Measurements from ENCODE around the gene ANKRD11.
"Not testable (repeated sequence)": the region's sequence is repeated elsewhere in the genome, so short reads cannot be mapped to it uniquely, and the experiment has no call there.

The ANKRD11 gene

GRCh38 chr16:89266521-89267134, 223.7 kb downstream of the ANKRD11 start:
- in situ Hi-C loops (cut with MboI; ENCODE audit: low pct_unique_long_range_greater_than_20kb, low sequenced_read_pairs, unreplicated experiment): no loop called here
- no peak for DNase-seq (ENCODE audit: low spot score)
- no peak for TF ChIP-seq CTCF (IDR thresholded peaks at IDR 0.05; ENCODE audit: extremely low read depth, insufficient read depth, missing control alignments)

DNA sequence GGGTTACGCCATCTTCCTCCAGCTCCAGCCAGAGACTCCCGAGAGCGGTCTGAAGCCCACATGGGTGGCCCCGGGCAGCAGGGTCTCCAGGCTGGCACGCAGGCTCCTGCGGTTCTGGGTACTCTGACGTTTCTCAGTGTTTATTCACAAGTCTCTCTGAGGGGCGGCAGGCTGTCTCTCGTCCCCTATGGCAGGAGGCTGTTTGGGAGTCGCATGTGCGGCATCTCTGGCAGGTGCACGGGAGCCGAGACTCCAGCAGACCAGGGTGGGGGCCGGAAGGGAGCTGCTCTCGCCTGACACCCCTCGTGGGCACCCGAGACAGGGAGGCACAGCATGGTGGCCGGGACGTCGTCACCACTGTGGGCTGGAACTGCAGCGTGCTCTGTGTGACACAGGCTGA, 224.7 kb downstream of the ANKRD11 start:
- in situ Hi-C loops (cut with MboI; ENCODE audit: low pct_unique_long_range_greater_than_20kb, low sequenced_read_pairs, unreplicated experiment): no loop called here
- DNase-seq (ENCODE audit: low spot score): no peak
- no peak for TF ChIP-seq CTCF (IDR thresholded peaks at IDR 0.05; ENCODE audit: extremely low read depth, insufficient read depth, missing control alignments)

DNA sequence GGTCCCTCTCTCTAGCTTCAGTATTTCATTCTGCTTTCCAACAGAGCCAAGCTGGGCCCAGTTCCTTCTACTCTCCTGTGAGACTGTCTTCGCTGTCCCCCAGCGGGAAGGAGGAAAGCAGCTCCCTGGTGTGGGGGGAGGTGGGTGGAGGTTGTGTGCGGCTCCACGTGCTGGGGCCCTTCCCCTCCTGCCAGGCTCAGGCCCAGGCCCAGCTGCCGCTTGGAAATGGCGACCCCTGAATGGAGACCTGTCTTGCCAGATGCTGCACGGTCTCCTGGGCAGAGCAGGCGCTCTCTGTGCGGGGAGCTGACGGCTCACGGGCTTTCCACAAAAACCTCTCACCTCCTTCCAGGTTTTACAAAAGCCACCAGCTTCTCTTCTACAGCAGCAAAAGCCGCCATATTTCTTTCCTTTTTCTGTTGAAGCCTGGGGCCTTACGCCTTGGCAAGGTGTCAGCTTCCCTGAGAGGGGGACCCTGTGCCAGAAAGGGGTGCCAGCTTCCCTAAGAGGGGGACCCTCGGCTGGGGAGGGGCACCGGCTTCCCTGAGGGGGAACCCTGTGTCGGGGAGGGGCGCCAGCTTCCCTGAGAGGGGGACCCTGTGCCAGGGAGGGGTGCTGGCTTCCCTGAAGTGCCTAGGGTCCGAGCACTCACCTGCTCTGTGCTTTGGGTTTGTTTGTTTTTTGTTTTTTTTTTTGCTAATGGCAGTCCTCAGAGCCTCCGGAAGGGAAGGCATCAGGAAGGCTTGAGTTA, 225.4 kb downstream of the ANKRD11 start:
- in situ Hi-C loops (cut with MboI; ENCODE audit: low pct_unique_long_range_greater_than_20kb, low sequenced_read_pairs, unreplicated experiment): no loop called here
- TF ChIP-seq CTCF (IDR thresholded peaks at IDR 0.05; ENCODE audit: extremely low read depth, insufficient read depth, missing control alignments): no peak
- no peak for DNase-seq (ENCODE audit: low spot score)

GRCh38 chr16:89261691-89262563, 228.4 kb downstream of the ANKRD11 start:
- TF ChIP-seq CTCF (IDR thresholded peaks at IDR 0.05; ENCODE audit: extremely low read depth, insufficient read depth, missing control alignments): no peak
- no peak for DNase-seq (ENCODE audit: low spot score)
- in situ Hi-C loops (cut with MboI; ENCODE audit: low pct_unique_long_range_greater_than_20kb, low sequenced_read_pairs, unreplicated experiment): no loop called here

- in situ Hi-C loops (cut with MboI; ENCODE audit: low pct_unique_long_range_greater_than_20kb, low sequenced_read_pairs, unreplicated experiment); DNase-seq (ENCODE audit: low spot score): not testable (repeated sequence)
Measured at GRCh38 chr16:89259901-89260300, 230.5 kb downstream of the ANKRD11 start.

- DNase-seq (ENCODE audit: low spot score): peak; percentile 37
- no peak for TF ChIP-seq CTCF (IDR thresholded peaks at IDR 0.05; ENCODE audit: extremely low read depth, insufficient read depth, missing control alignments)
- in situ Hi-C loops (cut with MboI; ENCODE audit: low pct_unique_long_range_greater_than_20kb, low sequenced_read_pairs, unreplicated experiment): no loop called here
Measured at GRCh38 chr16:89257757-89258465, 232.4 kb downstream of the ANKRD11 start.
